Liver (tissue), 9 donors: ENCODE measurements around the gene GADD45B. TPM values are rescaled to one million over a fixed set of nuclear protein-coding genes. Genes with fewer than 3 reads are reported as not detected.

ENCODE experiments used
- DNase-seq: peaks from one replicate; pipeline ENCODE4 v3.0.0-alpha.2; 2017; ENCODE audit warnings: low spot score
- H3K27ac ChIP-seq, 2 donors: one replicate each; pipeline ENCODE4 v1.7.0; 2013; ENCODE audit warnings: inconsistent platforms in 2 of 2, low read length in 2 of 2, control low read depth in 1 of 2, low read depth in 1 of 2, mild to moderate bottlenecking in 1 of 2
- H3K27me3 ChIP-seq, 4 donors: one replicate each; pipeline versions ENCODE4 v1.6.1 to v1.7.0; 2013; ENCODE audit warnings: low read length in 3 of 4, inconsistent platforms in 1 of 4, mild to moderate bottlenecking in 1 of 4, moderate library complexity in 1 of 4; ENCODE audit not compliant: control insufficient read depth in 4 of 4, insufficient read depth in 4 of 4
- H3K36me3 ChIP-seq, 4 donors: one replicate each; pipeline versions ENCODE4 v1.6.1 to v1.7.0; 2013; ENCODE audit warnings: low read length in 3 of 4, mild to moderate bottlenecking in 3 of 4, low read depth in 1 of 4, moderate library complexity in 1 of 4; ENCODE audit not compliant: control insufficient read depth in 4 of 4, insufficient read depth in 3 of 4
- H3K4me1 ChIP-seq, 4 donors: one replicate each; pipeline versions ENCODE4 v1.6.1 to v1.7.0; 2013; ENCODE audit warnings: low read length in 3 of 4, mild to moderate bottlenecking in 3 of 4, moderate library complexity in 1 of 4; ENCODE audit not compliant: control insufficient read depth in 4 of 4, insufficient read depth in 4 of 4
- H3K4me3 ChIP-seq, 3 donors: one replicate each; pipeline versions ENCODE4 v1.6.1 to v1.7.0; 2013; ENCODE audit warnings: low read length in 3 of 3, control low read depth in 1 of 3, low read depth in 1 of 3, mild to moderate bottlenecking in 1 of 3
- H3K9ac ChIP-seq, 2 donors: one replicate each; pipeline ENCODE4 v1.7.0; 2013; ENCODE audit warnings: low read length in 2 of 2, mild to moderate bottlenecking in 2 of 2, moderate library complexity in 2 of 2, control low read depth in 1 of 2, low read depth in 1 of 2
- H3K9me3 ChIP-seq, 4 donors: one replicate each; pipeline versions ENCODE4 v1.6.1 to v1.7.0; 2013; ENCODE audit warnings: low read length in 3 of 4; ENCODE audit not compliant: control insufficient read depth in 4 of 4
- EGR1 ChIP-seq, 2 donors: IDR thresholded peaks; 2 replicates each; pipeline ENCODE4 v1.6.1; 2016 to 2018; ENCODE audit warnings: antibody characterized with exemption in 2 of 2, low read depth in 2 of 2
- FOXA1 ChIP-seq: IDR thresholded peaks from 2 replicates; pipeline ENCODE4 v1.6.1; 2016; ENCODE audit warnings: antibody characterized with exemption
- FOXA2 ChIP-seq: IDR thresholded peaks from 2 replicates; pipeline ENCODE4 v1.6.1; 2016; ENCODE audit warnings: antibody characterized with exemption
- GABPA ChIP-seq, 2 donors: IDR thresholded peaks in 1 of 2; conservative IDR thresholded peaks in 1 of 2; 2 replicates each; pipeline ENCODE4 v1.6.1; 2016; ENCODE audit warnings: antibody characterized with exemption in 2 of 2, mild to moderate bottlenecking in 1 of 2, moderate library complexity in 1 of 2
- HNF4A ChIP-seq, 2 donors: conservative IDR thresholded peaks; 2 replicates each; pipeline ENCODE4 v1.6.1; 2016; ENCODE audit warnings: antibody characterized with exemption in 2 of 2, mild to moderate bottlenecking in 2 of 2
- HNF4G ChIP-seq: IDR thresholded peaks from 2 replicates; pipeline ENCODE4 v1.6.1; 2016; ENCODE audit warnings: antibody characterized with exemption
- JUND ChIP-seq, 2 donors: IDR thresholded peaks; 2 replicates each; pipeline ENCODE4 v1.6.1; 2016; ENCODE audit warnings: antibody characterized with exemption in 2 of 2
- NR2F2 ChIP-seq: IDR thresholded peaks from 2 replicates; pipeline ENCODE4 v1.6.1; 2016; ENCODE audit warnings: antibody characterized with exemption
- RAD21 ChIP-seq, 2 donors: IDR thresholded peaks; 2 replicates each; pipeline ENCODE4 v1.6.1; 2016; ENCODE audit warnings: antibody characterized with exemption in 2 of 2, mild to moderate bottlenecking in 2 of 2
- RXRA ChIP-seq, 2 donors: IDR thresholded peaks; 2 replicates each; pipeline ENCODE4 v1.6.1; 2017 to 2018; ENCODE audit warnings: antibody characterized with exemption in 2 of 2, mild to moderate bottlenecking in 1 of 2
- SP1 ChIP-seq: IDR thresholded peaks from 2 replicates; pipeline ENCODE4 v1.6.1; 2018; ENCODE audit warnings: antibody characterized with exemption, mild to moderate bottlenecking
- TAF1 ChIP-seq: conservative IDR thresholded peaks from 2 replicates; pipeline ENCODE4 v1.6.1; 2016; ENCODE audit warnings: antibody characterized with exemption, mild to moderate bottlenecking
- YY1 ChIP-seq: IDR thresholded peaks from 2 replicates; pipeline ENCODE4 v1.6.1; 2016; ENCODE audit warnings: antibody characterized with exemption, mild to moderate bottlenecking
- WGBS: extraction: QIAGEN DNeasy Blood & Tissue Kit; methylation state at CpG from one replicate; pipeline ENCODE4 v1.1.7; 2013; 5-methylcytosine and 5-hydroxymethylcytosine counted together
- polyA plus RNA-seq, 2 donors: library from polyadenylated mRNA; stranded (reverse) in 1 of 2; unstranded in 1 of 2; fragments of 200-250 nt in 1 of 2; fragments of >200 nt in 1 of 2; fragmentation: Nextera tagmentation in 1 of 2; extraction: Ambion mirVana in 1 of 2; gene quantifications; one replicate each; pipeline versions ENCODE4 v1.2.1 to v1.2.3, GENCODE V29; 2013 to 2015
- total RNA-seq, 2 donors: library from RNA; depleted of rRNA; stranded (reverse); fragments of >200 nt; gene quantifications; one replicate each; pipeline ENCODE4 v1.2.3, GENCODE V29; 2014
- TF ChIP-seq, protein P1 (sequence below): fragments of 150-350 bp; IDR thresholded peaks from 2 replicates; pipeline ENCODE4 v1.5.1; 2017; ENCODE audit warnings: improper control_type of control experiment, low read depth, low read length; ENCODE audit not compliant: missing input control
- TF ChIP-seq, protein P2 (sequence below): IDR thresholded peaks from 2 replicates; pipeline ENCODE4 v1.6.1; 2016; ENCODE audit warnings: antibody characterized with exemption
- TF ChIP-seq, protein P3 (sequence below): IDR thresholded peaks from 2 replicates; pipeline ENCODE4 v1.6.1; 2016; ENCODE audit warnings: antibody characterized with exemption, mild to moderate bottlenecking
- TF ChIP-seq, protein P4 (sequence below): IDR thresholded peaks from 2 replicates; pipeline ENCODE4 v1.6.1; 2016; ENCODE audit warnings: antibody characterized with exemption
- TF ChIP-seq, protein P5 (sequence below): IDR thresholded peaks from 2 replicates; pipeline ENCODE4 v1.6.1; 2016; ENCODE audit warnings: antibody characterized with exemption
- donor health status: healthy.
- donor health status: healthy.
- donor health status: healthy.
- donor health status: healthy.
- donor health status: healthy.

The GADD45B gene
- total and polyA plus RNA-seq, 4 donors = 11.6 to 86.3 (median 82.4) TPM

DNA sequence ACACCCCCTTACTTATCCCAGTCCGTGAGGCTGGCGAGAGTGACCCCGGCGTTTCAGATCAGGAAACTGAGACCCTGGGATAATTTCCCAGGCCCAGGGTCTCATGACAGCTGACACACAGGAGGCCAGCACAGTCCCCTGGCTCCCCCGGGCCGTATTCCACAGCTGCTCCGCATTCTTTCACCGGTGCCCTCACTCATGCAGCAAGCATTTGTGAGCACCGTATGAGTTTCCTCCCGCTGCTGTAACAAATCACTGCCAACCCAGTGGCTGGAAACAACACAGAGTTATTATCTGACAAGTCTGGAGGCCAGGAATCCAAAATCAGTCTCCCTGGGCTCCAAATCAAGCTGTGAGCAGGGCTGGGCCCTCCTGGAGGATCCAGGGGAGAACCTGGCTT lies 21.3 kb downstream of the GADD45B start:
- 97% methylated on average over 10 of the region's 10 CpGs for WGBS
- Histone ChIP-seq H3K4me1 (peaks cover 6 to 19% (median 14%) of the 10 kb centered on the region in 4 donors), H3K4me3 (no peak overlapping the region), H3K9me3 (no peaks in the 10 kb centered on the region), H3K9ac (no peak overlapping the region), H3K27ac (no peak overlapping the region), H3K27me3 (no peaks in the 10 kb centered on the region), H3K36me3 (no peaks in the 10 kb centered on the region)
- no peak for TF ChIP-seq FOXA1
- TF ChIP-seq, protein P1, sequence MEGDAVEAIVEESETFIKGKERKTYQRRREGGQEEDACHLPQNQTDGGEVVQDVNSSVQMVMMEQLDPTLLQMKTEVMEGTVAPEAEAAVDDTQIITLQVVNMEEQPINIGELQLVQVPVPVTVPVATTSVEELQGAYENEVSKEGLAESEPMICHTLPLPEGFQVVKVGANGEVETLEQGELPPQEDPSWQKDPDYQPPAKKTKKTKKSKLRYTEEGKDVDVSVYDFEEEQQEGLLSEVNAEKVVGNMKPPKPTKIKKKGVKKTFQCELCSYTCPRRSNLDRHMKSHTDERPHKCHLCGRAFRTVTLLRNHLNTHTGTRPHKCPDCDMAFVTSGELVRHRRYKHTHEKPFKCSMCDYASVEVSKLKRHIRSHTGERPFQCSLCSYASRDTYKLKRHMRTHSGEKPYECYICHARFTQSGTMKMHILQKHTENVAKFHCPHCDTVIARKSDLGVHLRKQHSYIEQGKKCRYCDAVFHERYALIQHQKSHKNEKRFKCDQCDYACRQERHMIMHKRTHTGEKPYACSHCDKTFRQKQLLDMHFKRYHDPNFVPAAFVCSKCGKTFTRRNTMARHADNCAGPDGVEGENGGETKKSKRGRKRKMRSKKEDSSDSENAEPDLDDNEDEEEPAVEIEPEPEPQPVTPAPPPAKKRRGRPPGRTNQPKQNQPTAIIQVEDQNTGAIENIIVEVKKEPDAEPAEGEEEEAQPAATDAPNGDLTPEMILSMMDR = no peak
- TF ChIP-seq, protein P2, sequence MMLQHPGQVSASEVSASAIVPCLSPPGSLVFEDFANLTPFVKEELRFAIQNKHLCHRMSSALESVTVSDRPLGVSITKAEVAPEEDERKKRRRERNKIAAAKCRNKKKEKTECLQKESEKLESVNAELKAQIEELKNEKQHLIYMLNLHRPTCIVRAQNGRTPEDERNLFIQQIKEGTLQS = no peak
- no peak for TF ChIP-seq FOXA2
- TF ChIP-seq YY1 = no peak
- no peak for TF ChIP-seq GABPA (IDR thresholded peaks at IDR 0.05 in 1 of 2, conservative IDR thresholded peaks at IDR 0.05 in 1 of 2)
- TF ChIP-seq NR2F2 = no peak
- TF ChIP-seq, protein P3, sequence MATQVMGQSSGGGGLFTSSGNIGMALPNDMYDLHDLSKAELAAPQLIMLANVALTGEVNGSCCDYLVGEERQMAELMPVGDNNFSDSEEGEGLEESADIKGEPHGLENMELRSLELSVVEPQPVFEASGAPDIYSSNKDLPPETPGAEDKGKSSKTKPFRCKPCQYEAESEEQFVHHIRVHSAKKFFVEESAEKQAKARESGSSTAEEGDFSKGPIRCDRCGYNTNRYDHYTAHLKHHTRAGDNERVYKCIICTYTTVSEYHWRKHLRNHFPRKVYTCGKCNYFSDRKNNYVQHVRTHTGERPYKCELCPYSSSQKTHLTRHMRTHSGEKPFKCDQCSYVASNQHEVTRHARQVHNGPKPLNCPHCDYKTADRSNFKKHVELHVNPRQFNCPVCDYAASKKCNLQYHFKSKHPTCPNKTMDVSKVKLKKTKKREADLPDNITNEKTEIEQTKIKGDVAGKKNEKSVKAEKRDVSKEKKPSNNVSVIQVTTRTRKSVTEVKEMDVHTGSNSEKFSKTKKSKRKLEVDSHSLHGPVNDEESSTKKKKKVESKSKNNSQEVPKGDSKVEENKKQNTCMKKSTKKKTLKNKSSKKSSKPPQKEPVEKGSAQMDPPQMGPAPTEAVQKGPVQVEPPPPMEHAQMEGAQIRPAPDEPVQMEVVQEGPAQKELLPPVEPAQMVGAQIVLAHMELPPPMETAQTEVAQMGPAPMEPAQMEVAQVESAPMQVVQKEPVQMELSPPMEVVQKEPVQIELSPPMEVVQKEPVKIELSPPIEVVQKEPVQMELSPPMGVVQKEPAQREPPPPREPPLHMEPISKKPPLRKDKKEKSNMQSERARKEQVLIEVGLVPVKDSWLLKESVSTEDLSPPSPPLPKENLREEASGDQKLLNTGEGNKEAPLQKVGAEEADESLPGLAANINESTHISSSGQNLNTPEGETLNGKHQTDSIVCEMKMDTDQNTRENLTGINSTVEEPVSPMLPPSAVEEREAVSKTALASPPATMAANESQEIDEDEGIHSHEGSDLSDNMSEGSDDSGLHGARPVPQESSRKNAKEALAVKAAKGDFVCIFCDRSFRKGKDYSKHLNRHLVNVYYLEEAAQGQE = no peak
- TF ChIP-seq EGR1 (IDR thresholded peaks at IDR 0.05; ENCODE audit: low read depth in 2 of 2) = no peak
- TF ChIP-seq HNF4G = no peak
- no peak for TF ChIP-seq JUND (IDR thresholded peaks at IDR 0.05)
- TF ChIP-seq RAD21 (IDR thresholded peaks at IDR 0.05) = no peak
- TF ChIP-seq, protein P4, sequence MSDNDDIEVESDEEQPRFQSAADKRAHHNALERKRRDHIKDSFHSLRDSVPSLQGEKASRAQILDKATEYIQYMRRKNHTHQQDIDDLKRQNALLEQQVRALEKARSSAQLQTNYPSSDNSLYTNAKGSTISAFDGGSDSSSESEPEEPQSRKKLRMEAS = no peak
- TF ChIP-seq RXRA (IDR thresholded peaks at IDR 0.05) = no peak
- no peak for TF ChIP-seq TAF1
- TF ChIP-seq SP1 = no peak
- TF ChIP-seq, protein P5, sequence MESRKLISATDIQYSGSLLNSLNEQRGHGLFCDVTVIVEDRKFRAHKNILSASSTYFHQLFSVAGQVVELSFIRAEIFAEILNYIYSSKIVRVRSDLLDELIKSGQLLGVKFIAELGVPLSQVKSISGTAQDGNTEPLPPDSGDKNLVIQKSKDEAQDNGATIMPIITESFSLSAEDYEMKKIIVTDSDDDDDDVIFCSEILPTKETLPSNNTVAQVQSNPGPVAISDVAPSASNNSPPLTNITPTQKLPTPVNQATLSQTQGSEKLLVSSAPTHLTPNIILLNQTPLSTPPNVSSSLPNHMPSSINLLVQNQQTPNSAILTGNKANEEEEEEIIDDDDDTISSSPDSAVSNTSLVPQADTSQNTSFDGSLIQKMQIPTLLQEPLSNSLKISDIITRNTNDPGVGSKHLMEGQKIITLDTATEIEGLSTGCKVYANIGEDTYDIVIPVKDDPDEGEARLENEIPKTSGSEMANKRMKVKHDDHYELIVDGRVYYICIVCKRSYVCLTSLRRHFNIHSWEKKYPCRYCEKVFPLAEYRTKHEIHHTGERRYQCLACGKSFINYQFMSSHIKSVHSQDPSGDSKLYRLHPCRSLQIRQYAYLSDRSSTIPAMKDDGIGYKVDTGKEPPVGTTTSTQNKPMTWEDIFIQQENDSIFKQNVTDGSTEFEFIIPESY = no peak
- TF ChIP-seq HNF4A (conservative IDR thresholded peaks at IDR 0.05) = no peak
- DNase-seq = no peak
